Measurements from ENCODE around the gene EDAR. TPM values are rescaled to one million over a fixed set of nuclear protein-coding genes. Genes with fewer than 3 reads are reported as not detected.
A peak's percentile ranks its signal among the peaks of the same experiment; 100 is the strongest.

Gene EDAR
- total RNA-seq, 1 experiment from 2014 or later: 0.15 TPM

GRCh38 chr2:108922141-108922915 is 66.7 kb downstream of the EDAR start:
- H3K4me1 ChIP-seq (ENCODE audit: control insufficient read depth in 1 of 2, insufficient read depth in 2 of 2, low read length in 2 of 2): peaks cover 4 to 22% of the 10 kb centered on the region in 2 experiments; a peak in 3 of 4 replicates
- ChIA-PET RAD21 (ENCODE audit: low non-redundant PET in 1 of 2, low total read pairs in 2 of 2, uncharacterized antibody in 2 of 2, unreplicated experiment in 2 of 2) (no interaction called here), POLR2A (no interaction called here), CTCF (no interaction called here)
- H3K9me3 ChIP-seq (ENCODE audit: control insufficient read depth in 1 of 2, insufficient read depth in 1 of 2, low read depth in 1 of 2, low read length in 2 of 2): no peaks in the 10 kb centered on the region
- H3K9me2 ChIP-seq (ENCODE audit: insufficient read depth): no peaks in the 10 kb centered on the region
- BruUV-seq (replicated peaks): no TSS peak
- ATAC-seq (no peak), DNase-seq (ENCODE audit: low read depth, low spot score) (no peak)
- H3K27me3 ChIP-seq (ENCODE audit: insufficient read depth, low read length): no peaks in the 10 kb centered on the region
- H3K9ac ChIP-seq (ENCODE audit: low read length): no peak overlapping the region
- H2AFZ ChIP-seq (ENCODE audit: low read depth, low read length, poor library complexity, severe bottlenecking): no peak overlapping the region
- TF ChIP-seq RAD21 (IDR thresholded peaks at IDR 0.05; ENCODE audit: low read depth) (no peak), CBX3 (IDR thresholded peaks at IDR 0.05; ENCODE audit: low read depth) (no peak), ZFX (IDR thresholded peaks at IDR 0.05) (no peak), SIN3A (IDR thresholded peaks at IDR 0.05; ENCODE audit: low read depth) (no peak), CTCF (IDR thresholded peaks at IDR 0.05 in 2 of 3, conservative IDR thresholded peaks at IDR 0.05 in 1 of 3; ENCODE audit: borderline replicate concordance in 1 of 3, insufficient read depth in 1 of 3, low read depth in 2 of 3, low read length in 2 of 3) (no peak), JUND (IDR thresholded peaks at IDR 0.05) (no peak), FOSL1 (IDR thresholded peaks at IDR 0.05; ENCODE audit: low read depth) (peak; percentile 18; the same call in 1 of the 2 replicates)
- no peak overlapping the region for H3K4me3 ChIP-seq (replicated peaks in 1 of 2; ENCODE audit: low read depth in 1 of 2, low read length in 2 of 2)
- intact Hi-C loops (cut with micrococcal nuclease): no loop called here
- H3K36me3 ChIP-seq (ENCODE audit: control insufficient read depth in 1 of 2, insufficient read depth in 2 of 2, low read length in 2 of 2): no peaks in the 10 kb centered on the region
- peak overlapping the region; percentile 54 for H3K4me2 ChIP-seq (ENCODE audit: low read length)
- no peaks in the 10 kb centered on the region for H3K79me2 ChIP-seq (ENCODE audit: insufficient read depth, low read length)
- no peak overlapping the region for H3K27ac ChIP-seq (ENCODE audit: low read depth, low read length)
- H4K20me1 ChIP-seq (ENCODE audit: insufficient read depth): no peaks in the 10 kb centered on the region
